Activated T-helper 2 cell treated with anti-CD3 and anti-CD28 coated beads, Interferon-gamma antibody, Interleukin-2, Interleukin-4, amounts not matched to agents 10 μg/mL and 5 μg/mL and 100 μg/mL, durations not matched to agents 14 hours and 24 hours and 36 hours (primary cell): ENCODE results near the gene ANK2. TPM values are rescaled to one million over a fixed set of nuclear protein-coding genes. Genes with fewer than 3 reads are reported as not detected.

Source experiments
- DNase-seq: peaks from one replicate; pipeline ENCODE4 v3.0.0; 2021; ENCODE audit warnings: low spot score
- H3K27ac Mint-ChIP-seq: one replicate; pipeline ENCODE4 v1.8.0; 2021; ENCODE audit warnings: mixed read lengths
- H3K27me3 Mint-ChIP-seq: one replicate; pipeline ENCODE4 v1.8.0; 2021; ENCODE audit warnings: low read depth, mixed read lengths
- H3K36me3 Mint-ChIP-seq: one replicate; pipeline ENCODE4 v1.8.0; 2021; ENCODE audit warnings: low read depth, mixed read lengths
- H3K4me1 Mint-ChIP-seq: one replicate; pipeline ENCODE4 v1.8.0; 2021; ENCODE audit warnings: low read depth, mixed read lengths
- H3K4me3 Mint-ChIP-seq: one replicate; pipeline ENCODE4 v1.8.0; 2021; ENCODE audit warnings: low read depth, mild to moderate bottlenecking, moderate library complexity, mixed read lengths
- H3K9me3 Mint-ChIP-seq: one replicate; pipeline ENCODE4 v1.8.0; 2021; ENCODE audit warnings: mixed read lengths
- intact Hi-C: fragments of 100-400 bp; cut with micrococcal nuclease; formaldehyde crosslinking; loops from one replicate; pipeline ENCODE4 v1.15.1; 2023
- total RNA-seq: library from RNA; stranded (reverse); gene quantifications from 2 replicates; pipeline ENCODE4 v1.2.3, GENCODE V29; 2022

ANK2 gene
- total RNA-seq, 1 donor from 2014 or later, result 2.9 TPM

DNA sequence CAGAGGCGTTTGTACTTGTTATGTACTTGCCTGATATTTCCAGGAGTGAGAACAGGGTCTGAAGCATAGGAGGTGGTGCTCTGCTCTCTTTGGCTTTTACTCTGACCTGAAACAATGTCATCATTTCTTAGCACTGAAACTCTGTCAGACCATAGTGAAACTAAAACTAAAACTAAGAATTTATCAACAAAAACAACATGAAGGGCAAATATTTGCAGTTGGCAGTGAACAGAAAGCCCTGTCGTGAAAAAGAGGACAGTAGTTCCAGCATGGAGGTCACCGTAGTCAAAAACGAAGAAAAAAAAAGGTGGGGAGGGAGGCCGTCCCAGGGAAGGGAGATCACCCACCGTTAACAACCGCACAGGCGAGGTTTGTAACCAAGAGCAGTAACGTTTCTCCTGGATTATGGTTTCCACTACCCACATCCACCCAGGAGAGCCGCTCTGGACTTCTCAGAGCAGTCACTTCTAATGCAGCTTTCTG is 97.5 kb downstream of the ANK2 start:
- intact Hi-C loops, result loop anchor here (2.0 to 5.0 kb wide), 2 partner anchors 615 to 676 kb away; partner anchors contain the start of gene CAMK2D
- Mint-ChIP-seq H3K36me3 (no peaks in the 10 kb centered on the region), H3K27me3 (peaks cover 6% of the 10 kb centered on the region), H3K4me3 (peak overlapping the region; percentile 75), H3K27ac (peak overlapping the region; percentile 89), H3K4me1 (peaks cover 26% of the 10 kb centered on the region), H3K9me3 (no peaks in the 10 kb centered on the region)
- no peak for DNase-seq

DNA sequence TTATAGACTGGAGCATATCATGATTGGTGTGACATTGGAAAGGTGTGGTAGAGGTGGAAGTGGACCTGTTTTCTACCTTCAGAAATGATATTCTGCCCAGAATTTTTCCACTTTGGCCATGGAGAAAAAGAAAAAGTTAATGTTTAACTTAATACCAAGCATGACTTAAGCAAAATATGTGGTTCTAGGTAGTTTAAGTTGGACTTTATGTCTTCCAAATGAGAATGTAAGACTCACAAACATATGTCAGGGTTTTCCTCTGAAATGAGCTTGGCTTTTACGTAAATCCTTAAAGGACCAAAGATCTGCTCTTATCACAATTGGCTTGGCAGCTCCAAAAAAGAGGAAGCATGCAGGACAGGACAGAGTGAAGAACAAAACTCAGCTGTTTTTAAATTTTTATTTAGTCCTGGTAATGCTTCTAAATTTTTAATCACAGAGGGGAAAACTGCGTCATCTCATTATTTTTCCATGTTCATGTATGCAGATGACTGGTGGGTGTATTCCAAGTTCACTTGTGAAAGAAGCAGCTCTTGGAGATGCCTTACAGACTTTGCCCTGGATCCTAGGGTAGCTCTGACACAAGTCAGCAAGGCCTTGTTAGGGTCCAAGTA is 98.2 kb downstream of the ANK2 start:
- Mint-ChIP-seq H3K27ac (no peak overlapping the region), H3K4me3 (no peak overlapping the region)

DNA sequence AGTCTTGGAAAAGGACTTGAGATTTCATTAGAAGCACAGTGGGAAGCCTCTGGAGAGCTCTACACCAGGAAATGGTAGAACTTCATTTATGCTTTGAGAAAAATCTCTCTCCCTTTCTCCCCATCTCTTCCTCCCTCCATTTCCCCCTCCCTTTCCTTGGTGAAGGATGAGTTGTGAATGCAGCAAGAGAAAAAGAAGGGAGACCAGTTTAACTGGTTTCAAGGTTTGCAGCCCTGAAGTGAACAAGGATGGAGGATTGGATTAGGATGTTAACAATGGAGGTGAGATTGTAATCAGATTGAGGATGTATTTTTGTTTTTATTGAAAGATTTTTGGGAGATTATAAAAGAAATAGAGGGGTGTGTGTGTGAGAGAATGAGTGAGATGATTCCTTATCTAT is 99.5 kb downstream of the ANK2 start:
- peaks cover 2% of the 10 kb centered on the region for H3K27me3 Mint-ChIP-seq
- H3K4me3 Mint-ChIP-seq, result no peak overlapping the region
- no peak for DNase-seq
- H3K27ac Mint-ChIP-seq, result no peak overlapping the region
- intact Hi-C loops, result loop anchor here (5.0 kb wide), 1 partner anchor 613 kb away; the partner anchor contains the start of gene CAMK2D
- H3K4me1 Mint-ChIP-seq, result peaks cover 26% of the 10 kb centered on the region
- H3K36me3 Mint-ChIP-seq, result no peaks in the 10 kb centered on the region
- no peaks in the 10 kb centered on the region for H3K9me3 Mint-ChIP-seq

More for the DNA sequence above, 98.2 kb downstream of the ANK2 start:
- intact Hi-C loops, result loop anchor here (2.0 to 5.0 kb wide), 2 partner anchors 615 to 675 kb away; partner anchors contain the start of gene CAMK2D
- peaks cover 6% of the 10 kb centered on the region for H3K27me3 Mint-ChIP-seq
- no peaks in the 10 kb centered on the region for H3K36me3 Mint-ChIP-seq
- H3K4me1 Mint-ChIP-seq, result peaks cover 26% of the 10 kb centered on the region
- DNase-seq, result no peak
- H3K9me3 Mint-ChIP-seq, result no peaks in the 10 kb centered on the region

DNA sequence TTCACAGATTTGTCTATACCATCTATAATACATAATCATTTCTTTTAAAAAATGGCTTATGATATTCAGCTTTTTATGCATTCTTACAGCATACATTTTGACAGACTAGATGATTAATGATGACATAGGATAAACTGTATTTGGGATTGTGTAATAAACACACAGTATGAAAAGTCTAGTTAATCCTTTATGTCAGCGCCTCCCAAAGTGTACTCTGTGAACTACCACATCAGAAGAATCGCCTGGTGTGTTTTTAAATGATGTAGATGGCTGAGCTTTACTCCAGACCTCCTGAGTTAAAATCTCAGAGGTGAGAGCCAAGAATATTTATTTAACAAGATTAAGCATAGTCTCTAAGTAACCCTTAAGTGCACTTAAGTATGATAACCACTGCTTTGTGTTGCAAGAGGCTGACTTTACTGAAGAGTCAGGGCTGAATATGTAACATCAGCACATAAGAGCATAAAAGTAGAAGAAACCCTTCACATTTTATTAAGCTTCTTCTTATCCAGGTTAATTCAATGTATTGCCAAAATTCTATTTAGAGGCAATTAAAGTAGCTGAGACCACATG is 104.2 kb downstream of the ANK2 start:
- no peaks in the 10 kb centered on the region for H3K4me1 Mint-ChIP-seq
- no peaks in the 10 kb centered on the region for H3K36me3 Mint-ChIP-seq
- H3K27ac Mint-ChIP-seq, result no peak overlapping the region
- intact Hi-C loops, result no loop called here
- H3K4me3 Mint-ChIP-seq, result no peak overlapping the region
- peaks cover 2% of the 10 kb centered on the region for H3K27me3 Mint-ChIP-seq
- no peak for DNase-seq
- no peaks in the 10 kb centered on the region for H3K9me3 Mint-ChIP-seq

DNA sequence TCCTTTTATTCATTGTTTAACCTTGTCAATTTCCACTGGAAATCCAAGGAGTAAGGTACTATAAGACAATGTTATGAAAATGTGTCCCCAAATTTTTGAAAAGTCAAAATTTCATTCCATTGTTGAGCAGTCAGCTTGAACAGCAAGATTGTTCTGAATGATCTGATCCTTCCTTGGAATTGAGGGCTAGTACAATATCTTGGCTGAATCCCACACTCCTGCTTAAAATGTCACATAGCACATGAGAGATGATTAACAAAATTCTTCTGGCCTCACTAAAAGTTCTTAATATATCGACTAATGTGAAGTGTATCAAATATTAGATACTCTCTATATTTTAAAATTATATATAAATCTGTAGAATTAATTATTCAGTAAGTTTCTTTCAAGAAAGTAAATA is 104.8 kb downstream of the ANK2 start:
- H3K4me3 Mint-ChIP-seq, result no peak overlapping the region
- intact Hi-C loops, result no loop called here
- no peaks in the 10 kb centered on the region for H3K36me3 Mint-ChIP-seq
- H3K4me1 Mint-ChIP-seq, result no peaks in the 10 kb centered on the region
- H3K27me3 Mint-ChIP-seq, result peaks cover 2% of the 10 kb centered on the region
- DNase-seq, result no peak
- H3K9me3 Mint-ChIP-seq, result no peaks in the 10 kb centered on the region
- H3K27ac Mint-ChIP-seq, result no peak overlapping the region

DNA sequence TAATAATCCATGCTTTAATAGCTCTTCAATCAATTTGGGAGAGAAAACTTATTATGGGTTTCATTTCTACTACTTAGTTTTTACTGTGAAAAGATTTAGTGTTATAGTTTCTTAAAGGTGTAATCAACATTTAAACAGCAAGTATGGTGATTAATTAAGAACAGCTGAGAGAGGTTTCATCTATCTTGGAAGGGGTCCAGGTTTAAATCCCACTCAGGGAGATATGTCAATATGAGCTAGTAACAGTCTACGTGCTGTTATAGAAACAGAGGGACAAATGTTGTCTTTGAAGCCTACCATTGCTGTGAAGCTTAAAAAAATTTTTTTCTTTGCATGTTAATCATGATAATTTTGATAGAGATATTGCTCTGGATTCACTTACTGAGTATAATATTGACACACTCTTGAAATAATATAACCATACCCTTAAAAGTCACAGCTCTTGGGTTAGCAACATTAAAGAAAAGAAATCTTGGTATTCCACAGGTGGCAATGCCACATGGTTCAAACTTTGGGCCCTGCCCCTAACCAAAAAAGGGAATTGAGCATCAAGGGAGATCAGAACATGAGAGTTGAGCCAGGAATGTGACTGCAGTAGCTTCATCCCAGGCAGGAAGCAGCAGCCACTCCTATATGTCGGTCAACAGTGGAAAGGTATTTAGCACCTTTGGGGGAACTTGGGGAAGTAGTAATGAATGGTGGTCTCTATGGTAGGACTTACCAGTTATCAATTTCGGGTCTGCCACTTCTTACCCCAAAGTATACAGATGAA is 107.8 kb downstream of the ANK2 start:
- H3K4me1 Mint-ChIP-seq, result no peaks in the 10 kb centered on the region
- intact Hi-C loops, result no loop called here
- no peak overlapping the region for H3K4me3 Mint-ChIP-seq
- DNase-seq, result no peak
- peaks cover 2% of the 10 kb centered on the region for H3K27me3 Mint-ChIP-seq
- no peak overlapping the region for H3K27ac Mint-ChIP-seq
- H3K9me3 Mint-ChIP-seq, result no peaks in the 10 kb centered on the region
- H3K36me3 Mint-ChIP-seq, result no peaks in the 10 kb centered on the region

DNA sequence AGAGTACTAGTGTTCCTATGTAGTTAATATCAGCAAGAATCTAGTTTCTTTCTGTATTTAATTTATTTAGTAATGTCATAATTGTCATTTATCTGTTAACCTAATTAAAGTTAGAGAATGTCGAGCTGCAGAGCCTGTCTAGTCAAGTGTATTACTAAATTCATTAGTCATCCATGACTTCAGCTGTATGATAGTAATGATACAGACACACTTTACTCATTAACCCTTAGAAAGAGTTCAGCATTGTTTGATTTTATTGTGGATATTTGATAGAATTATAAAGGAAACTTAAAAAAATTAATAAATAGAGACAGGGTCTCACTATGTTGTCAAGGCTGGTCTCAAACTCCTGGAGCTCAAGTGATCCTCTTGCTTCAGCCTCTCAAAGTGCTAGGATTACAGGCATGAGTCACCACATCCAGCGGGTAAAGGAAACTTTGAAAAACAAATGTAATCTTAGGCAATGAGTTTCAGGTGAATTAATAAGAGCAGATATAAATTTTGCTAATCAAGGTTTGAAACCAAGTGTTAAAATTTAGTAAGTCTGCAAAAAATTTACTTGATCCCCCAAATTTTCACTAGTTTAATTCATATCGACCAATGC is 110.6 kb downstream of the ANK2 start:
- intact Hi-C loops, result no loop called here
- no peak for DNase-seq
- Mint-ChIP-seq H3K4me3 (no peak overlapping the region), H3K36me3 (no peaks in the 10 kb centered on the region), H3K9me3 (no peaks in the 10 kb centered on the region), H3K27ac (no peak overlapping the region), H3K27me3 (no peaks in the 10 kb centered on the region), H3K4me1 (no peaks in the 10 kb centered on the region)

DNA sequence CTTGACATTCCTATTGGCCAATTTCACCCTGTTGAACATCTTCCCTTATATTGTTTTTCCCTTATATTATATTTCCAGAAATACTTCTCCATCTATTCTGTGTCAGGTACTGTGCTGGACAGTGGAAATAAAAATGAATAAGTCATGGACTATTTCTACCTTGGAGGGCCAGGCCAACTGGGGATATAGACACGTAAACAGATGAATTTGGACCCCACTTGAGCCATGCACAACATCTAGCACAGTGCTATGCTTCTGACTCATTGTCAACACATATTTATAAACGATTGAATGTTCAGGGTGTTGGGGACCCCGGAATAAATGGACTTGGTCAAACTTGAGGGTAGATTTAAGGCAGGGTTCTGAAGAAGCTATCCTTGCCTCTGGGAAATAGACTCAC is 111.1 kb downstream of the ANK2 start:
- no peaks in the 10 kb centered on the region for H3K27me3 Mint-ChIP-seq
- H3K4me3 Mint-ChIP-seq, result no peak overlapping the region
- H3K4me1 Mint-ChIP-seq, result no peaks in the 10 kb centered on the region
- DNase-seq, result no peak
- no peaks in the 10 kb centered on the region for H3K36me3 Mint-ChIP-seq
- intact Hi-C loops, result no loop called here
- H3K27ac Mint-ChIP-seq, result no peak overlapping the region
- no peaks in the 10 kb centered on the region for H3K9me3 Mint-ChIP-seq

DNA sequence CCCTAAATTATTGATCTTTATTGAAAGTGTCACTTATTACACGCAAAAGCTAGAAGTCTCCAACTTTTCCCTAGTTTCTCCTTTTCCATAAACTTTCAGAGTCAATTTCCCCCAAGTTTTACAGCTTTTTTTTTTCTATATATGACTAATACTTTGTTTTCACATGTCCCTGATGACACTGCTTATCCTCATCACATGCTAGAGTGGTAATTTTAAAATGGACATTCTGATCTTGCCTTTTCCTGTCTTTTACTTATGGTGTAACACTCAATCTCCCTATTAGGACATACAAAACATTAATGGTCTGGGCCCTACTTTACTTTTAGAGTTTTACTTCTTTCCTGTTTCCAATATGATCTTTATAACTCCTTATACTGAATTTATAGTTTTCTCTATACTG is 112.6 kb downstream of the ANK2 start:
- Mint-ChIP-seq H3K9me3 (no peaks in the 10 kb centered on the region), H3K27ac (no peak overlapping the region)

DNA sequence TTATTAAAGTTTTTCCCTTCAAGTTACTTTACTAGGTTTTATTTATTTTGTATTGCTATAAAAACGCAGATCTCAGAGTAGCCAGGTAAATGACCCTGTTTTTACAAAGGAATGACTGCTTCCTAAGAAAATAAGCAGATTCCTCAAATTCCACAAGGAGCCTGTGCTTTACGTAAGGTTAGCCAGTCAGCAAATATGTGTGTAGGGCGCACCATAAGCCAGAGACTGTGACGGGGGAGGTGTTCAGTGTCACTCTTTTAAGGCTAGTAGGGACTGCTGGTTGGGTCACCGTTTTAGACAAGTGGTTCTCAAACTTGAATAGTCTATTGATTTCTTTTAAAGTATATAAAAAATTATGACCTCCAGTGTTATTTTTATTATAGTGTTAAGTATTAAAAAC is 119.9 kb downstream of the ANK2 start:
- Mint-ChIP-seq H3K27ac (no peak overlapping the region), H3K36me3 (no peaks in the 10 kb centered on the region), H3K9me3 (no peaks in the 10 kb centered on the region), H3K4me1 (no peaks in the 10 kb centered on the region), H3K27me3 (peaks cover 3% of the 10 kb centered on the region), H3K4me3 (no peak overlapping the region)
- intact Hi-C loops, result no loop called here
- no peak for DNase-seq

More for the DNA sequence above, 112.6 kb downstream of the ANK2 start:
- Mint-ChIP-seq H3K4me3 (no peak overlapping the region), H3K4me1 (no peaks in the 10 kb centered on the region), H3K36me3 (no peaks in the 10 kb centered on the region), H3K27me3 (no peaks in the 10 kb centered on the region)
- DNase-seq, result no peak
- intact Hi-C loops, result no loop called here

DNA sequence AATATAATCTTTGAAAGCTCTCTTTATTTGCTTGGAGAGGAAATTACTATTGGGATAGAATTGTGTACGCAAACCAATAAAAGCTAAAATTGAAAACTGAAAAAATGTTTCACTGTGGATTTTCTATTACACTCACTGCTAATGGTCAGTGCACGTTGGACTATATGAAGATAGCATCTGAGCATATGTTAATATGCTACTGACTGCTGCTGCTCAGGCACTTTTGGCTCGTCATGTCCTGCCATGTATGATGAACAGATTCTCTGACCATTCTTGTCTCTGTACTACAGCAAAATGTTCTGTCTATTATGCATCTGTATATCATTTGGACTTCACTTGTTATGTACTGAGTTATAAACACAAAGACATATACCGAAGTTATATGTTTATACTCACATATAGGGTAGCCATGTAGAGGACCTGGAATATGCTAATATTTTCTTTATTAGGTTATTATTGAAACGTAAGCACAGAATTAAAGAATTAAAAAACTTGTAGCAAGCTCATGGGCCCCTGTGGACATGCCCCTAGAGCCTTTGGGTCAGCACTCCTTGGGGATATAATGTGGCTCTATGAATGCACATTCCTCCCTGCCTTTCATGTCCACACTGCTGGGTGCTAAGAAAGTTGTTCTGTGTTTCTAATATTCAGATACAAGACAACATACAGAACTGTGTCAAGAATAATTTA is 120.8 kb downstream of the ANK2 start:
- H3K36me3 Mint-ChIP-seq, result no peaks in the 10 kb centered on the region
- no peak for DNase-seq
- H3K4me3 Mint-ChIP-seq, result no peak overlapping the region
- no peaks in the 10 kb centered on the region for H3K4me1 Mint-ChIP-seq
- H3K27ac Mint-ChIP-seq, result no peak overlapping the region
- intact Hi-C loops, result no loop called here
- H3K27me3 Mint-ChIP-seq, result peaks cover 3% of the 10 kb centered on the region
- H3K9me3 Mint-ChIP-seq, result no peaks in the 10 kb centered on the region

DNA sequence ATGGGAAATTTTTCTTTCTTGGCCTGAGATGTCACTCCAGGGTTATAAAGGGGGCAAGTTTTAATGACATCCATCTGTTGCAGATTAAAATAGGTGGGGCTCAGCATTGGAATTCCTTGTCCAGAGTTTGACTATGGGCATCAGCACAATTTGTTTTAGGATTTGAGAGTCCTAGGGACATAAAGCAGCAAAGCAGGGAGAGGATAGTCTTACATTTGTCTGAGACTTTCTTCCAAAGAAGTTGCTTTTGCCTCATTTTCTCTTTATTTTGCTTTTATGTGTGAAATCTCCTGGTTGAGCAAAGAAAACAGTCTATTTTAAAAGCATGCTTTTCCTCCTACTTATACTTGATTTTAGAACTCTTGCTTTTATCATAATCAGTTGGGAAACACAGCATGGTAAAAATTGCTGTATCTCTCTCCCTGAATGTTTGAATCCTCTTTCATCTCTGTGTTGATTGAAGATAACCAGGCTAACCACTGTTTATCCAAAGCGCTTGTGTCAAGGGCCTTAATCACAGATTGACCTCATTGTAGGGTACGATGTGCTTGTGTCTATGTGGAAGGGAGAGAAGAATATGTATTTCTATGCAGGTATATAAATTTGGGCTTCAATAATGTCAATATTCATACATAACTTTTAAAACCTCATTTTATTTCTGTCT is 121.5 kb downstream of the ANK2 start:
- H3K27me3 Mint-ChIP-seq, result peaks cover 3% of the 10 kb centered on the region
- intact Hi-C loops, result no loop called here
- H3K36me3 Mint-ChIP-seq, result no peaks in the 10 kb centered on the region
- no peaks in the 10 kb centered on the region for H3K4me1 Mint-ChIP-seq
- no peak overlapping the region for H3K4me3 Mint-ChIP-seq
- no peak for DNase-seq
- no peak overlapping the region for H3K27ac Mint-ChIP-seq
- H3K9me3 Mint-ChIP-seq, result no peaks in the 10 kb centered on the region
